Measurements from ENCODE around the gene SLC27A6. TPM values are rescaled to one million over a fixed set of nuclear protein-coding genes. Genes with fewer than 3 reads are reported as not detected.

SLC27A6 gene
- total and polyA plus RNA-seq, 2 of the 13 experiments (the other 11 are each of a cell fraction or from before 2014, with no cell fraction given), result not detected

DNA sequence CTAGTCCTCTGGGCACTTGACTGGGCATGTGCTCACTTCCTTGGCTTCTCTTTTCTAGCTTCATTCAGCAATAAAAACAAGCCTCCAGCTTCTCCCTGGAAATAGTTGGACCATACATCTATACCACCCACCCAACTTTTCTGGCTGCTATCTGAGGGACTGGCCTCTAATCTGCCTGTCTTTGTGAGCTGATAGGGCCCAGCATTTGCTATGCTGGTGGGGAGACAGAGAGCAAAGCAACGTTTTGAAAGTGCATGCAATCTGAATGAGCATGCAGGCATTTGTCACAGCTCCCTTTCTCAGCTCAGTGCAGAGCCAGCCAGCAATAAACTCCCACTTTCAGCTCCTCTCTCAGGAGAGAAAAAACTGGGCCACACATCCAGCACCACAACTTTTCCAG is 78.6 kb downstream of the SLC27A6 start:
- no peak overlapping the region for H2AFZ ChIP-seq (ENCODE audit: low read length)
- peaks cover 4% of the 10 kb centered on the region; the same call in 1 of the 2 replicates for H3K9me3 ChIP-seq (ENCODE audit: low read length)
- 0% methylated on average over 1 of the region's 1 CpG for WGBS (ENCODE audit: low lambda C conversion rate)
- no peaks in the 10 kb centered on the region for H3K27me3 ChIP-seq (ENCODE audit: control insufficient read depth in 1 of 2, insufficient read depth in 2 of 2, low read length in 2 of 2)
- DNase-seq (ENCODE audit: low spot score) (no peak), ATAC-seq (no peak), FAIRE-seq (no peak)
- ChIA-PET POLR2A (no interaction called here), CTCF (ENCODE audit: low intra/inter-chr PET ratio, low total read pairs) (no interaction called here)
- no peaks in the 10 kb centered on the region for H3K79me2 ChIP-seq (ENCODE audit: insufficient read depth, low read length)
- no peak overlapping the region for H3K9ac ChIP-seq (ENCODE audit: insufficient read depth, low read depth, low read length)
- H4K20me1 ChIP-seq (ENCODE audit: insufficient read depth, low read length), result no peaks in the 10 kb centered on the region
- BruUV-seq (replicated peaks), result no TSS peak
- H3K4me2 ChIP-seq (ENCODE audit: low read depth, low read length), result no peak overlapping the region
- intact Hi-C loops (cut with micrococcal nuclease; ENCODE audit: unreplicated experiment), result no loop called here
- no peak overlapping the region for H3K27ac ChIP-seq (ENCODE audit: extremely low read length, insufficient read depth, low read length)
- no peak overlapping the region for H3K4me3 ChIP-seq (replicated peaks in 1 of 3; ENCODE audit: insufficient read depth in 1 of 3, low read depth in 2 of 3, low read length in 3 of 3)
- H3K4me1 ChIP-seq (ENCODE audit: insufficient read depth, low read length), result no peaks in the 10 kb centered on the region
- no peaks in the 10 kb centered on the region for H3K36me3 ChIP-seq (replicated peaks in 1 of 2; ENCODE audit: control insufficient read depth in 1 of 2, insufficient read depth in 2 of 2, low read length in 2 of 2)
- in situ Hi-C loops (cut with HindIII; ENCODE audit: extremely low pct_ligation_motif_present, low pct_unique_long_range_greater_than_20kb), result no loop called here
- TF ChIP-seq PHB2 (IDR thresholded peaks at IDR 0.05; ENCODE audit: partially characterized antibody) (no peak), FOXK2 (IDR thresholded peaks at IDR 0.05) (no peak), CCDC6 (CRISPR knock-in tag; IDR thresholded peaks at IDR 0.05) (no peak), HOXA3 (CRISPR knock-in tag; IDR thresholded peaks at IDR 0.05) (no peak), ZSCAN31 (CRISPR knock-in tag; IDR thresholded peaks at IDR 0.05; ENCODE audit: low read depth) (no peak), SRF (IDR thresholded peaks at IDR 0.05; ENCODE audit: low read depth, low read length) (no peak), REPIN1 (CRISPR knock-in tag; IDR thresholded peaks at IDR 0.05; ENCODE audit: borderline replicate concordance, low read depth) (no peak), ZNF652 (CRISPR knock-in tag; IDR thresholded peaks at IDR 0.05; ENCODE audit: borderline replicate concordance, low read depth) (no peak), ZNF605 (CRISPR knock-in tag; IDR thresholded peaks at IDR 0.05) (no peak)
- TF ChIP-seq, protein P1, sequence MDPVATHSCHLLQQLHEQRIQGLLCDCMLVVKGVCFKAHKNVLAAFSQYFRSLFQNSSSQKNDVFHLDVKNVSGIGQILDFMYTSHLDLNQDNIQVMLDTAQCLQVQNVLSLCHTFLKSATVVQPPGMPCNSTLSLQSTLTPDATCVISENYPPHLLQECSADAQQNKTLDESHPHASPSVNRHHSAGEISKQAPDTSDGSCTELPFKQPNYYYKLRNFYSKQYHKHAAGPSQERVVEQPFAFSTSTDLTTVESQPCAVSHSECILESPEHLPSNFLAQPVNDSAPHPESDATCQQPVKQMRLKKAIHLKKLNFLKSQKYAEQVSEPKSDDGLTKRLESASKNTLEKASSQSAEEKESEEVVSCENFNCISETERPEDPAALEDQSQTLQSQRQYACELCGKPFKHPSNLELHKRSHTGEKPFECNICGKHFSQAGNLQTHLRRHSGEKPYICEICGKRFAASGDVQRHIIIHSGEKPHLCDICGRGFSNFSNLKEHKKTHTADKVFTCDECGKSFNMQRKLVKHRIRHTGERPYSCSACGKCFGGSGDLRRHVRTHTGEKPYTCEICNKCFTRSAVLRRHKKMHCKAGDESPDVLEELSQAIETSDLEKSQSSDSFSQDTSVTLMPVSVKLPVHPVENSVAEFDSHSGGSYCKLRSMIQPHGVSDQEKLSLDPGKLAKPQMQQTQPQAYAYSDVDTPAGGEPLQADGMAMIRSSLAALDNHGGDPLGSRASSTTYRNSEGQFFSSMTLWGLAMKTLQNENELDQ (CRISPR knock-in tag; IDR thresholded peaks at IDR 0.05; ENCODE audit: borderline replicate concordance), result no peak
- TF ChIP-seq, protein P2, sequence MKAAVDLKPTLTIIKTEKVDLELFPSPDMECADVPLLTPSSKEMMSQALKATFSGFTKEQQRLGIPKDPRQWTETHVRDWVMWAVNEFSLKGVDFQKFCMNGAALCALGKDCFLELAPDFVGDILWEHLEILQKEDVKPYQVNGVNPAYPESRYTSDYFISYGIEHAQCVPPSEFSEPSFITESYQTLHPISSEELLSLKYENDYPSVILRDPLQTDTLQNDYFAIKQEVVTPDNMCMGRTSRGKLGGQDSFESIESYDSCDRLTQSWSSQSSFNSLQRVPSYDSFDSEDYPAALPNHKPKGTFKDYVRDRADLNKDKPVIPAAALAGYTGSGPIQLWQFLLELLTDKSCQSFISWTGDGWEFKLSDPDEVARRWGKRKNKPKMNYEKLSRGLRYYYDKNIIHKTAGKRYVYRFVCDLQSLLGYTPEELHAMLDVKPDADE (CRISPR knock-in tag; IDR thresholded peaks at IDR 0.05), result no peak
- TF ChIP-seq, protein P3, sequence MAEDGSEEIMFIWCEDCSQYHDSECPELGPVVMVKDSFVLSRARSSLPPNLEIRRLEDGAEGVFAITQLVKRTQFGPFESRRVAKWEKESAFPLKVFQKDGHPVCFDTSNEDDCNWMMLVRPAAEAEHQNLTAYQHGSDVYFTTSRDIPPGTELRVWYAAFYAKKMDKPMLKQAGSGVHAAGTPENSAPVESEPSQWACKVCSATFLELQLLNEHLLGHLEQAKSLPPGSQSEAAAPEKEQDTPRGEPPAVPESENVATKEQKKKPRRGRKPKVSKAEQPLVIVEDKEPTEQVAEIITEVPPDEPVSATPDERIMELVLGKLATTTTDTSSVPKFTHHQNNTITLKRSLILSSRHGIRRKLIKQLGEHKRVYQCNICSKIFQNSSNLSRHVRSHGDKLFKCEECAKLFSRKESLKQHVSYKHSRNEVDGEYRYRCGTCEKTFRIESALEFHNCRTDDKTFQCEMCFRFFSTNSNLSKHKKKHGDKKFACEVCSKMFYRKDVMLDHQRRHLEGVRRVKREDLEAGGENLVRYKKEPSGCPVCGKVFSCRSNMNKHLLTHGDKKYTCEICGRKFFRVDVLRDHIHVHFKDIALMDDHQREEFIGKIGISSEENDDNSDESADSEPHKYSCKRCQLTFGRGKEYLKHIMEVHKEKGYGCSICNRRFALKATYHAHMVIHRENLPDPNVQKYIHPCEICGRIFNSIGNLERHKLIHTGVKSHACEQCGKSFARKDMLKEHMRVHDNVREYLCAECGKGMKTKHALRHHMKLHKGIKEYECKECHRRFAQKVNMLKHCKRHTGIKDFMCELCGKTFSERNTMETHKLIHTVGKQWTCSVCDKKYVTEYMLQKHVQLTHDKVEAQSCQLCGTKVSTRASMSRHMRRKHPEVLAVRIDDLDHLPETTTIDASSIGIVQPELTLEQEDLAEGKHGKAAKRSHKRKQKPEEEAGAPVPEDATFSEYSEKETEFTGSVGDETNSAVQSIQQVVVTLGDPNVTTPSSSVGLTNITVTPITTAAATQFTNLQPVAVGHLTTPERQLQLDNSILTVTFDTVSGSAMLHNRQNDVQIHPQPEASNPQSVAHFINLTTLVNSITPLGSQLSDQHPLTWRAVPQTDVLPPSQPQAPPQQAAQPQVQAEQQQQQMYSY (CRISPR knock-in tag; IDR thresholded peaks at IDR 0.05), result no peak
- TF ChIP-seq, protein P4, sequence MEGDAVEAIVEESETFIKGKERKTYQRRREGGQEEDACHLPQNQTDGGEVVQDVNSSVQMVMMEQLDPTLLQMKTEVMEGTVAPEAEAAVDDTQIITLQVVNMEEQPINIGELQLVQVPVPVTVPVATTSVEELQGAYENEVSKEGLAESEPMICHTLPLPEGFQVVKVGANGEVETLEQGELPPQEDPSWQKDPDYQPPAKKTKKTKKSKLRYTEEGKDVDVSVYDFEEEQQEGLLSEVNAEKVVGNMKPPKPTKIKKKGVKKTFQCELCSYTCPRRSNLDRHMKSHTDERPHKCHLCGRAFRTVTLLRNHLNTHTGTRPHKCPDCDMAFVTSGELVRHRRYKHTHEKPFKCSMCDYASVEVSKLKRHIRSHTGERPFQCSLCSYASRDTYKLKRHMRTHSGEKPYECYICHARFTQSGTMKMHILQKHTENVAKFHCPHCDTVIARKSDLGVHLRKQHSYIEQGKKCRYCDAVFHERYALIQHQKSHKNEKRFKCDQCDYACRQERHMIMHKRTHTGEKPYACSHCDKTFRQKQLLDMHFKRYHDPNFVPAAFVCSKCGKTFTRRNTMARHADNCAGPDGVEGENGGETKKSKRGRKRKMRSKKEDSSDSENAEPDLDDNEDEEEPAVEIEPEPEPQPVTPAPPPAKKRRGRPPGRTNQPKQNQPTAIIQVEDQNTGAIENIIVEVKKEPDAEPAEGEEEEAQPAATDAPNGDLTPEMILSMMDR (CRISPR knock-in tag; IDR thresholded peaks at IDR 0.05), result no peak
- TF ChIP-seq, protein P5, sequence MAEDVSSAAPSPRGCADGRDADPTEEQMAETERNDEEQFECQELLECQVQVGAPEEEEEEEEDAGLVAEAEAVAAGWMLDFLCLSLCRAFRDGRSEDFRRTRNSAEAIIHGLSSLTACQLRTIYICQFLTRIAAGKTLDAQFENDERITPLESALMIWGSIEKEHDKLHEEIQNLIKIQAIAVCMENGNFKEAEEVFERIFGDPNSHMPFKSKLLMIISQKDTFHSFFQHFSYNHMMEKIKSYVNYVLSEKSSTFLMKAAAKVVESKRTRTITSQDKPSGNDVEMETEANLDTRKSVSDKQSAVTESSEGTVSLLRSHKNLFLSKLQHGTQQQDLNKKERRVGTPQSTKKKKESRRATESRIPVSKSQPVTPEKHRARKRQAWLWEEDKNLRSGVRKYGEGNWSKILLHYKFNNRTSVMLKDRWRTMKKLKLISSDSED (CRISPR knock-in tag; IDR thresholded peaks at IDR 0.05), result no peak
